ENCODE results near the gene ZSCAN29. TPM values are rescaled to one million over a fixed set of nuclear protein-coding genes. Genes with fewer than 3 reads are reported as not detected.
"Not testable (repeated sequence)": the region's sequence is repeated elsewhere in the genome, so short reads cannot be mapped to it uniquely, and the experiment has no call there.

Gene ZSCAN29
- total RNA-seq, 1 donor from 2014 or later, result 27.8 TPM

- H3K4me1 Mint-ChIP-seq (ENCODE audit: low read depth, unreplicated experiment), result no peaks in the 10 kb centered on the region
- H3K9me3 Mint-ChIP-seq (ENCODE audit: unreplicated experiment), result no peaks in the 10 kb centered on the region
- FAIRE-seq (no peak), DNase-seq (ENCODE audit: low read depth) (no peak)
- H3K4me3 Mint-ChIP-seq (ENCODE audit: unreplicated experiment), result no peak overlapping the region
- no peaks in the 10 kb centered on the region for H3K4me1 ChIP-seq (ENCODE audit: insufficient read depth, low read length)
- no peaks in the 10 kb centered on the region for H3K27me3 ChIP-seq (ENCODE audit: insufficient read depth, low read length)
- H3K9me3 ChIP-seq (ENCODE audit: insufficient read depth, low read depth, low read length), result no peaks in the 10 kb centered on the region
- H3K27ac ChIP-seq (ENCODE audit: low read depth, low read length), result no peak overlapping the region
- no peak overlapping the region for H3K4me2 ChIP-seq (ENCODE audit: low read length)
- no peak overlapping the region for H3K27ac Mint-ChIP-seq (ENCODE audit: unreplicated experiment)
- no peaks in the 10 kb centered on the region for H3K27me3 Mint-ChIP-seq (ENCODE audit: low read depth, unreplicated experiment)
- TF ChIP-seq CTCF (IDR thresholded peaks at IDR 0.05; ENCODE audit: insufficient read depth, low read depth, low read length) (no peak), EZH2 (IDR thresholded peaks at IDR 0.05; ENCODE audit: insufficient read depth, low read length) (no peak)
- H2AFZ ChIP-seq (ENCODE audit: low read depth, low read length), result no peak overlapping the region
- peaks cover 73% of the 10 kb centered on the region for H3K36me3 ChIP-seq (ENCODE audit: insufficient read depth, low read length)
- H3K36me3 Mint-ChIP-seq (ENCODE audit: low read depth, unreplicated experiment), result peaks cover 31% of the 10 kb centered on the region
- no peaks in the 10 kb centered on the region for H3K79me2 ChIP-seq (ENCODE audit: insufficient read depth, low read length)
- H3K9ac ChIP-seq (ENCODE audit: low read length), result no peak overlapping the region
- no peak overlapping the region for H3K4me3 ChIP-seq (ENCODE audit: insufficient read depth, low read depth, low read length)
- H4K20me1 ChIP-seq (ENCODE audit: insufficient read depth, low read length), result peaks cover 17% of the 10 kb centered on the region
Observed at GRCh38 chr15:43404130-43404529, 33.3 kb upstream of the ZSCAN29 start.

DNA sequence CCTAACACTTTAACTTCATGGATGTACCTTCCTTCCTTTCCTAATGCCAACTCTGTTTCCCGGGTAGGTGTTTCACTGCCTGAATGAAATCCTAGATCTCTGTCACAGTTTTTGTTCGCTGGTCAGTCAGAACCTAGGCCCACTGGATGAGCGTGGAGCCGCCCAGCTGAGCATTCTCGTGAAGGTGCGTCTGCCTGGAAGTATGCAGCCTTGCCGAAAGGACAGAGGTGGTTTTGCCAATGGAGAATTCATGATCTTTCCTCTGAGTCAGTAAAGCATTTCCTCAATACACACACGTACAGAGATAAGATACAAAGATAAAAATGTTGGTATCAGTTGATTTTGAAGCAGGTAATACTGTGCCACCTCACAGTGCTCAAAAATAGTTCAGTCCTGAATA, 32.8 kb upstream of the ZSCAN29 start:
- Histone ChIP-seq H3K9me3 (ENCODE audit: insufficient read depth, low read depth, low read length) (no peaks in the 10 kb centered on the region), H3K9ac (ENCODE audit: low read length) (no peak overlapping the region), H3K4me1 (ENCODE audit: insufficient read depth, low read length) (no peaks in the 10 kb centered on the region), H3K27me3 (ENCODE audit: insufficient read depth, low read length) (no peaks in the 10 kb centered on the region), H4K20me1 (ENCODE audit: insufficient read depth, low read length) (peaks cover 13% of the 10 kb centered on the region), H3K79me2 (ENCODE audit: insufficient read depth, low read length) (no peaks in the 10 kb centered on the region), H3K4me2 (ENCODE audit: low read length) (no peak overlapping the region), H3K36me3 (ENCODE audit: insufficient read depth, low read length) (peaks cover 72% of the 10 kb centered on the region), H3K27ac (ENCODE audit: low read depth, low read length) (no peak overlapping the region), H2AFZ (ENCODE audit: low read depth, low read length) (no peak overlapping the region), H3K4me3 (ENCODE audit: insufficient read depth, low read depth, low read length) (no peak overlapping the region)
- Mint-ChIP-seq H3K36me3 (ENCODE audit: low read depth, unreplicated experiment) (peaks cover 33% of the 10 kb centered on the region), H3K27me3 (ENCODE audit: low read depth, unreplicated experiment) (no peaks in the 10 kb centered on the region), H3K4me3 (ENCODE audit: unreplicated experiment) (no peak overlapping the region), H3K4me1 (ENCODE audit: low read depth, unreplicated experiment) (no peaks in the 10 kb centered on the region), H3K9me3 (ENCODE audit: unreplicated experiment) (no peaks in the 10 kb centered on the region), H3K27ac (ENCODE audit: unreplicated experiment) (no peak overlapping the region)
- DNase-seq (ENCODE audit: low read depth) (no peak), FAIRE-seq (no peak)
- TF ChIP-seq CTCF (IDR thresholded peaks at IDR 0.05; ENCODE audit: insufficient read depth, low read depth, low read length) (no peak), EZH2 (IDR thresholded peaks at IDR 0.05; ENCODE audit: insufficient read depth, low read length) (no peak)

GRCh38 chr15:43402255-43402654, 31.4 kb upstream of the ZSCAN29 start:
- no peaks in the 10 kb centered on the region for H3K9me3 Mint-ChIP-seq (ENCODE audit: unreplicated experiment)
- no peak overlapping the region for H3K9ac ChIP-seq (ENCODE audit: low read length)
- H3K9me3 ChIP-seq (ENCODE audit: insufficient read depth, low read depth, low read length), result no peaks in the 10 kb centered on the region
- H3K27me3 Mint-ChIP-seq (ENCODE audit: low read depth, unreplicated experiment), result no peaks in the 10 kb centered on the region
- no peak overlapping the region for H3K4me3 ChIP-seq (ENCODE audit: insufficient read depth, low read depth, low read length)
- no peaks in the 10 kb centered on the region for H3K27me3 ChIP-seq (ENCODE audit: insufficient read depth, low read length)
- TF ChIP-seq CTCF (IDR thresholded peaks at IDR 0.05; ENCODE audit: insufficient read depth, low read depth, low read length), result no peak
- TF ChIP-seq EZH2 (IDR thresholded peaks at IDR 0.05; ENCODE audit: insufficient read depth, low read length), result no peak
- H2AFZ ChIP-seq (ENCODE audit: low read depth, low read length), result no peak overlapping the region
- no peak overlapping the region for H3K4me2 ChIP-seq (ENCODE audit: low read length)
- H3K4me3 Mint-ChIP-seq (ENCODE audit: unreplicated experiment), result no peak overlapping the region
- H4K20me1 ChIP-seq (ENCODE audit: insufficient read depth, low read length), result peaks cover 7% of the 10 kb centered on the region
- H3K4me1 ChIP-seq (ENCODE audit: insufficient read depth, low read length), result no peaks in the 10 kb centered on the region
- H3K36me3 ChIP-seq (ENCODE audit: insufficient read depth, low read length), result peaks cover 69% of the 10 kb centered on the region
- H3K36me3 Mint-ChIP-seq (ENCODE audit: low read depth, unreplicated experiment), result peaks cover 27% of the 10 kb centered on the region
- no peaks in the 10 kb centered on the region for H3K4me1 Mint-ChIP-seq (ENCODE audit: low read depth, unreplicated experiment)
- no peak for FAIRE-seq
- no peak overlapping the region for H3K27ac ChIP-seq (ENCODE audit: low read depth, low read length)
- H3K79me2 ChIP-seq (ENCODE audit: insufficient read depth, low read length), result no peaks in the 10 kb centered on the region
- no peak for DNase-seq (ENCODE audit: low read depth)
- H3K27ac Mint-ChIP-seq (ENCODE audit: unreplicated experiment), result no peak overlapping the region

- not testable (repeated sequence) for FAIRE-seq; H3K27ac Mint-ChIP-seq (ENCODE audit: unreplicated experiment); DNase-seq (ENCODE audit: low read depth); H3K9me3 ChIP-seq (ENCODE audit: insufficient read depth, low read depth, low read length); H3K4me1 ChIP-seq (ENCODE audit: insufficient read depth, low read length); H3K9ac ChIP-seq (ENCODE audit: low read length); H3K4me1 Mint-ChIP-seq (ENCODE audit: low read depth, unreplicated experiment); H3K4me2 ChIP-seq (ENCODE audit: low read length); H3K4me3 Mint-ChIP-seq (ENCODE audit: unreplicated experiment); H3K27me3 ChIP-seq (ENCODE audit: insufficient read depth, low read length); H3K9me3 Mint-ChIP-seq (ENCODE audit: unreplicated experiment); H4K20me1 ChIP-seq (ENCODE audit: insufficient read depth, low read length); H3K4me3 ChIP-seq (ENCODE audit: insufficient read depth, low read depth, low read length); H2AFZ ChIP-seq (ENCODE audit: low read depth, low read length); H3K27me3 Mint-ChIP-seq (ENCODE audit: low read depth, unreplicated experiment); H3K27ac ChIP-seq (ENCODE audit: low read depth, low read length); H3K79me2 ChIP-seq (ENCODE audit: insufficient read depth, low read length)
- H3K36me3 Mint-ChIP-seq (ENCODE audit: low read depth, unreplicated experiment), result peaks cover 16% of the 10 kb centered on the region
- H3K36me3 ChIP-seq (ENCODE audit: insufficient read depth, low read length), result peaks cover 16% of the 10 kb centered on the region
Observed at GRCh38 chr15:43393592-43393991, 22.7 kb upstream of the ZSCAN29 start.

Data from astrocyte (in vitro differentiated cells and primary cell).